H1 (cell line): ENCODE data around the gene USP3.

Source experiments
- EP300 ChIP-seq, 2 experiments: IDR thresholded peaks; 1 replicate in 1 of 2; 2 replicates in 1 of 2; pipeline ENCODE4 v1.6.1; 2011 to 2012; ENCODE audit warnings: low read depth in 2 of 2, low read length in 2 of 2, mild to moderate bottlenecking in 2 of 2, borderline replicate concordance in 1 of 2, inconsistent platforms in 1 of 2, moderate library complexity in 1 of 2
- JUND ChIP-seq: IDR thresholded peaks from 2 replicates; pipeline ENCODE4 v1.6.1; 2011; ENCODE audit warnings: mild to moderate bottlenecking, improper control_type of control experiment, low read length
- RFX5 ChIP-seq: IDR thresholded peaks from 2 replicates; pipeline ENCODE4 v1.6.1; 2011; ENCODE audit warnings: low read depth, low read length, improper control_type of control experiment, borderline replicate concordance

DNA sequence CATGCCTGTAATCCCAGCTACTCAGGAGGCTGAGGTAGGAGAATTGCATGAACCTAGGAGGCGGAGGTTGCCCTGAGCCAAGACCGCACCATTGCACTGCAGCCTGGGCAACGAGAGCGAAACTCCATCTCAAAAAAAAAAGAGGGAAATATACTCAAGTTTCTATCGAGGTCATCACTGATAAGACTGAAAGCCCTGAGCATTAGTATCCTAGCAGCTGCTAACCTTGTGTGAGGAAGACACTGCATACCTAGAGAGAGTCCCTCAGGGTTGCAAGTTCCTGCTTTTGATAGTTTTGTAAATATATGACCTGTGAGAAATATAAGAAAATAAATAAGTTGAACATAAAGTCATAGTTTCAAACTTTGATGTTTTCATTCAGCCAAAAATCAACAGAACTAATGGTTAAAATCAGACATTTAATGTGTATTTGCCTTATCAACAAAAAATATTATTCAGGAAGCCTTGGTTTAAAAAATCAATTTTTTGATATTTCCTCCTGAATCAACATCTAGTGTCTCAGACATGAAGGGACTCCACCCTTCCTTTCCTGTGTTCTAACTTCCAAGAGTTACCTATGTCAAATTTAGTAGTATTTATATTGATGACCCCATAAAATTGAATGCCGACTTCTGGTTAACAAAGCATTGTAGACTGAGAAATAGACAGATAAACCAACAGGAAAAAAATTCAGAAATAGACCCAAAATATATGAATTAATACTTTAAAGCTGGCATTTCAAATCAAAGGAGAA is 19.8 kb upstream of the USP3 start:
- TF ChIP-seq EP300 (IDR thresholded peaks at IDR 0.05; ENCODE audit: borderline replicate concordance in 1 of 2, low read depth in 2 of 2, low read length in 2 of 2) (no peak), JUND (no peak), RFX5 (no peak)
